NCI-H1694 treated with DMSO at 0.1 percent for 48 hours (cell line): ENCODE data around the gene NR0B1.

ENCODE experiments used
- DNase-seq: peaks from one replicate; lab custom pipeline; 2025; lab: John Stamatoyannopoulos, UW

NR0B1 gene, protein sequence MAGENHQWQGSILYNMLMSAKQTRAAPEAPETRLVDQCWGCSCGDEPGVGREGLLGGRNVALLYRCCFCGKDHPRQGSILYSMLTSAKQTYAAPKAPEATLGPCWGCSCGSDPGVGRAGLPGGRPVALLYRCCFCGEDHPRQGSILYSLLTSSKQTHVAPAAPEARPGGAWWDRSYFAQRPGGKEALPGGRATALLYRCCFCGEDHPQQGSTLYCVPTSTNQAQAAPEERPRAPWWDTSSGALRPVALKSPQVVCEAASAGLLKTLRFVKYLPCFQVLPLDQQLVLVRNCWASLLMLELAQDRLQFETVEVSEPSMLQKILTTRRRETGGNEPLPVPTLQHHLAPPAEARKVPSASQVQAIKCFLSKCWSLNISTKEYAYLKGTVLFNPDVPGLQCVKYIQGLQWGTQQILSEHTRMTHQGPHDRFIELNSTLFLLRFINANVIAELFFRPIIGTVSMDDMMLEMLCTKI

DNA sequence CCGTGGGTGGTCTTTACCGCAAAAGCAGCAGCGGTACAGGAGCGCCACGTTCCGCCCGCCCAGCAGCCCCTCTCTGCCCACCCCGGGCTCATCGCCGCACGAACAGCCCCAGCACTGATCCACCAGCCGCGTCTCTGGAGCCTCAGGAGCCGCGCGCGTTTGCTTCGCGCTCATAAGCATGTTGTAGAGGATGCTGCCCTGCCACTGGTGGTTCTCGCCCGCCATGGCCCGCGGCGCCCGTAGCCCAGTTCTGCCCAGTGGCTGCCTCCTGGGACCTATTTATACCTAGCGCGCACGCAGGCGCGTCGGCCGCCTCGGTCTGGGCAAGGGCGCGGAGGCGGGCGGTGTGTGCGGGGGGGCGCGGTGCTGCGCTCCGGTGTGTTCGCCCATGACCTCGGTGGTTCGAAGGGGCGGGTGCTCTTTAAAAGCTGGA, at the start of gene NR0B1:
Gene NR0B1, minus strand, starts transcription at position 252 of the 433 bp plus-strand sequence. Its CDS starts 27 bp downstream, at position 225.
- DNase-seq: no peak

DNA sequence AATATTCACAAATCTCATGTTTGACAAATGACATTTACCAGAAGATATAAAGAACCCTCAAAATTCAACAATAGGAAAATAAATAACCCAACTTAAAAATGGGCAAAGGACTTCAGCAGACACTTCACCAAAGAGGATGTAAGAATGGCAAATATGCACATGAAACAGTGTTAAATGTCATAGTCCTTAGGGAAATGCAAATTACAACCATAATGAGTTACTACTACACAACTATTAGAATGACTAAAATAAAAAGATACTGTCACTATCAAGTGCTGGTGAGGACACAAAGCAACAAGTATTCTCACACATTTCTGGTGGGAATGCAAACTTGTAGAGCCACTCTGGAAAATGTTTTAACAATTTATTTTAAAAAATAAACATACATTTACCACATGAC, 40.8 kb upstream of the NR0B1 start:
- DNase-seq: no peak

DNA sequence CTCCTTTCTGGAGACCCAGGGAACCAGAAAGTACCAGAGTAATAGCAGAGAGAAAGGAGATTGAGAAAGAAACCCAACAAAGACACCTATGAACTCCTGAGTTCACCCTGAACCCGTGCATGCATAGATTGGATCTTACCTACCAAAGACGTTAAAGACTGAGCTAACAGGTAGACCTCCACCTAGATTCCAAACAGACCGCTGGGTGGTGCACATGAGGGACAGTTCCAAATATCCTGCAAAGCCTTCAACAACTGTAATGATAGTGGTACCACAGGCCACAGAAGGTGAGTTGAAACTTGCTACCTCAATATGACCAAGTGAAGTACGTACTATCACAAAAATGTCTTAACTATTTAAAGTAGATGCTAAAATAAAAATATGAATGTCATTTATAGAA, 34.0 kb upstream of the NR0B1 start:
- DNase-seq: no peak

DNA sequence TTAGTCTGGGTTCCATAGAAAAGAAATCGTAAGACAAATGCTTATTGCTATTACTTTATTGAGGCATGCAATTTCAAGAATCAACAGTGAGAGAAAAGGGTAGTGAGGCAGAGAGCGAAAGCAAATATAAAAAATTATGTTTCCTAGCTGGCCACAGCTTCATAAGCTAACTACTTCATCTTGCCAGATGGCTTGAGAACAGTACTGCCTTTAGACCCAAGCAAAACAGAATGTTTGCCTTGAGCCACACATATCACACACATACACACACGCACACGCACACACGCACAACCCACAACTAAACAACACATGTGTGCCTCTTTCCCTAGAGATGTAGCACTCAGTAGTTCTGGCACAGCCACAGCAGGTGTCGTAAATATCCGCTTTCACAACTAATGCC, 31.6 kb upstream of the NR0B1 start:
- no peak for DNase-seq

DNA sequence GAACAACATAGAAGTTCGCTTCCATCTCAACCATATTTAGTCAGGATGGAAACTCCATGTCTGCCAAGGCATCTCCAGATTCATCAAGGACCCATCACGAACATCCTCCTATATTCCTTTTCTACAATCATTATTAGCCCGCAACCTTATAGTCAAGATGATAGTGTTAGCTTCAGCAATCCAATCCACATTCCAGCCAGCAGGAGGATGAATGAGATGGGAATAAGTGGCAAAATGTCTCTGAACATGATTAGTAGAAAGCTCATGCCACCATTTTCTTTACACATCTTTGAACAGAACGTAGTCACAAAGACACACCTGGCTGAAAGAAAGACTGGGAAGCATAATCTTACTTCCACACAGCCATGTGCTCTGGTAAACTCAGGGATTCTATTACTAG, 18.6 kb upstream of the NR0B1 start:
- DNase-seq: no peak

DNA sequence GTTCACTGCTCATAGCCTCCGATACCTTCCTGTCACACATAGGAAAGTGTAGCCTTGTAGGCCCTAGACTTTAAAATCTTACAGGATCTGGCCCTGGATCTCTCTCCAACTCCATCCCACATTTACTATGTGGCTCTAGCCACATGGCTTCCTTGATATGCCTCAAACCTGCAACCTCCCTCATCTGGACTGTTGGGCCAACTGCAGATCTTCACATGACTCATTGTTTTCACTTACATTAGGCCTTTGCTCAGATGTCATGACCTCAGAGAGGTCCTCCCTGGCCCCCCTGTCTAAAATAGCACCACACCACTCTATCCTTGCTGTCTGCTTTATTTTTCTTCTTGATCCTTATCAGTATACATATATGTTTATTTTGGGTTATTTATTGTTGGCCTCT, 8.1 kb upstream of the NR0B1 start:
- no peak for DNase-seq

DNA sequence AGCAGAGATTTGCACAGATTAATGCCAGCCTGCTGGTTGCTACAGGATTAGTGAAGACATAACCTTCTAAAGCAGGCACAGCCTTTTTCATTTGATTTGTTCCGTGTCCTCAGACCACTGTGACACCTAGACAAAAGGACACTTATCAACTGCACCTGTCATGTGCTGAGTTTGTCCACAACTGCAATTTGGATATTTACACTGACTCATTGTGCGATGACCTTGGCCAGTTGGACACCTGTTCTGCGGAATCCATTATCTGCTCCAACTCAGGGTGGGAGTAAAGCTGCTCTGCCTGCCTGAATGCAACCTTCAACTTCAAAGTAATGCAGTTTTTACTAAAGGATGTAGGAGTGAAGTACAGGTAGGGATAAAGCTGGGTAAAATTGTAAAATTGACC, 4.1 kb upstream of the NR0B1 start:
- DNase-seq: no peak

DNA sequence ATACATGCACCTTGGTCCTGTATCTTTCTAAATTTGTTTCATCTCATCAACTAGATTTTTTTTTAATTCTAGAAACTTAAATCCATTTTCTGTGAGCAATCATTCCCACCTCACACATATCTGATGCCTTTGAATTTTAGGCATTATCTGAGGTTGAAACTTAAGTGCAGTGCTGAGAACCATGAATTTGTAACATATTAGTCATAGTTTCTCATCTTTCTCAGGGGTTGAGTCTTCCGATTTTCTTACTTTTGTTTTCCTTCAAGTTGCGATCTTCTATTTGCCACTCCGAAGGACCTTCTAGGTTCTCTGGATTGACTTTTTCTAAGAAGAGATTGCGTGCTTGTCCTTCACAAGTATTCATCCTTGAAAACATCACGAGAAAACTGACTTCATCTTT, 3.7 kb upstream of the NR0B1 start:
- no peak for DNase-seq

DNA sequence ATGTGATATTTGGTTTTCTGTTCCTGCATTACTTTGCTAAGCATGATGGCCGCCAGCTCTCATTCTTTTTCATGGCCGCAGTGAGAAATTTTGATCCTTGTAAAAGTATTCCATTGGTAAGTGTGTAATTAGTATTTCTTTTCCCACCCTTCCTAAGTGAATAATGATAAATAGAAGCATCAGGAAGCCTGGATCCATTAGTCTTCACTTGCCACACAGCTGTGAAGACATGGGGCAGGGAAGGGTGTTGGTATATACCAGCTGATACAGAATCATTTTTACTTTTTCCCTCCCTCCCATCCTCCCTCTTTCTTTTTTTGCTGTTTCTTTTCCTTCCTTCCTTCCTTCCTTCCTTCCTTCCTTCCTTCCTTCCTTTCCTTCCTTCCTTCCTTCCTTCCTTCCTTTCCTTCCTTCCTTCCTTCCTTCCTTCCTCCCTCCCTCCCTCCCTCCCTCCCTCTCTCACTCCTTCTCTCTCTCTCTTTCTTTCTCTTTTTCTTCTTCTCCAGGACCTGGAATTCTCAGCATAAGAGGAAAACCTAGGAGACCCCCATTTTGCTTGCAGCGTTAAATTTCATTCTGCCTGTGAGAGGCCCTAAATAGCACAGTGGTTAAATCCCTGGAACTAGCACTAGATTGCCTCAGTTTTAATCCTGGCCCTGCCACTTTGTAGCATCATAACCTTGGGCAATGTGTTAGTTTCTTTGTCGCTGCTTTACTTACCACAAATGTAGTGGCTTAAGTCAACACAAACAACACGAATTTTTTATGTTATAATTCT, 1.4 kb upstream of the NR0B1 start:
- DNase-seq: no peak

DNA sequence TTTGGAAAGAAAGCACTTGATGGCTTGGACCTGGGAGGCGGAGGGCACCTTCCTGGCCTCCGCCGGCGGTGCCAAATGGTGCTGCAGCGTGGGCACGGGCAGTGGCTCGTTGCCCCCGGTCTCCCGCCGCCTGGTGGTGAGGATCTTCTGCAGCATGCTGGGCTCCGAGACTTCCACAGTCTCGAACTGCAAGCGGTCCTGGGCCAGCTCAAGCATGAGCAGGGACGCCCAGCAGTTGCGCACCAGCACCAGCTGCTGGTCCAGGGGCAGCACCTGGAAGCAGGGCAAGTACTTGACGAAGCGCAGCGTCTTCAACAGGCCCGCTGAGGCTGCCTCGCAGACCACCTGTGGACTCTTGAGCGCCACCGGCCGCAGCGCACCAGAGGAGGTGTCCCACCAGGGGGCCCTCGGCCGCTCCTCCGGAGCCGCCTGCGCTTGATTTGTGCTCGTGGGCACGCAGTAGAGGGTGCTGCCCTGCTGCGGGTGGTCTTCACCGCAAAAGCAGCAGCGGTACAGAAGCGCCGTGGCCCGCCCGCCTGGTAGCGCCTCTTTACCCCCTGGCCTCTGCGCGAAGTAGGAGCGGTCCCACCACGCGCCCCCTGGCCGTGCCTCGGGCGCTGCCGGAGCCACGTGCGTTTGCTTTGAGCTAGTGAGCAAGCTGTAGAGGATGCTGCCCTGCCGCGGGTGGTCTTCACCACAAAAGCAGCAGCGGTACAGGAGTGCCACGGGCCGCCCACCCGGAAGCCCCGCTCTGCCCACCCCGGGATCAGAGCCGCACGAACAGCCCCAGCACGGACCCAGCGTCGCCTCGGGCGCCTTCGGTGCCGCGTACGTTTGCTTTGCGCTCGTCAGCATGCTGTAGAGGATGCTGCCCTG, 689 bp downstream of the NR0B1 start:
- no peak for DNase-seq

DNA sequence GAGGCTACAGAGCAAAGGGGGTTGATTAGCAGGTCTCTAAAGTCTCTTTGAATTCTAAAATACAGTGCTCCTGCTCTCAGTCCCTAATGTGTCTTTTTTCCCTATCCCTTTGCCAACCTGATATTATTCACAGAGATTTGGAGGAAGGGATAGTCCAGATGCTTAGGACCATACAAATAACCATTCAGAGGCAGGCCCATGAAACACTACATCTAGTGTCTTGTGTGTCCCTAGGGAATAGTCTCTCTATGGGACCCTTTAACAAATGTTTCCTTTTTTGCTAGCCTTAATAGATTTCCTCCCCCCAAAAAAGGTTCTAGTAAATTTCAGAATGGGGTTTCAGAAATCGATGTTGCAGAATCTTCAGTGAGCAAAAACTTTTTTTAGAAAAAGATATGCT, 1.7 kb downstream of the NR0B1 start:
- no peak for DNase-seq

DNA sequence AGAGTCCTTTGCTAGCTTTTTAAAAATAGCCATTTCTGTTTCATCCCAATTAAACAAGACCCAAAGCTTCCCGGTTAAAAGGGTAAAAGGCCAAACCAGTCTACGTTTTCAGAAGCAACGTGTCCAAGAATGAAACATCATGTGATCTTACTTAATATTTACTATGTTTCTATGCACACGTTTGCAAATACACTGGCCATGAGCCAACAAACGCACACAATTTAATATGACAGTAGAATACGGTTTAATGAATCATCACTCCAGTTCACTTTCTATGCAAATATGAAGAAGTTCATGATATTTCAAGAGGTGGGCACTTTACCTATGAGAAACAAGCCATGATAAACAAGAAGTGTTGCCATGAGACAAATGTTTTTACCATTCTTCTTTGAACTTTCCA, 4.3 kb downstream of the NR0B1 start:
- no peak for DNase-seq

DNA sequence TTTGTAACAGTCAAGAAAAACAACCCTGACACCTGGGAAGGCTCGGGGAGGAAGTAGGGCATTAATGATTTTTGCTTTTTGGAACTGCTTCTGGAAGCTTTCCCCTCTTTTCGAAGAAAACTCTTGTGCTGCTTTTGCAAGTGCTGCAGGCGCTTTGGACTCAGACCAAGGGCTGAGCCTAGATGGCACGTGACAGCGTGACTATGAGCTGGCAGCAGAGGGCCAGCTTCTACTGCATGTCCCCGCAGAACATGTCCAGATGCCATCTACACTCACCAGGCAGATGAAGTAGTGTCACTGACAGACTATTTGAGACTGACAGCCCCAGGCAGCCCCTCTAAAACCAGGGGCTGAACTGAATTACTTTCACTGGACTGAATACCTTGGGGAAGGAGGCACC, 6.2 kb downstream of the NR0B1 start:
- no peak for DNase-seq

DNA sequence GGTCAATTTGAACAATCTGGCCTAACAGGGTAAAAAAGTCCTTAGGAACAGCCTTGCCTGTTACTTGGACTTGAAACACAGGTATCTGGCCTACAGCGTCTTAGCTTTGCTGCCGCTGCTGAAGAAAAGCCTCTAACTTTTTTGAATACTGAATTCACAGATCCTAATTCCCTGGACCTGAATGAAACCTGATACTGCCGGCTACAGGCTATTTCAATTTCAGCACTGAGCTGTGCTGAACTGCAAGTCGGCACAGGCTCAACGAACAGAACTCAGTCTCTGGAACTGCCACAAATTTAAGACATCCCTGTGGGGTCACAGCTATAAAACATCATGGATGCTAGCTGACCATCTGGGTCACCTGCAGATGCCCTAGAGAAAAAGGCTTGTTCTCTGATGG, 7.2 kb downstream of the NR0B1 start:
- no peak for DNase-seq

DNA sequence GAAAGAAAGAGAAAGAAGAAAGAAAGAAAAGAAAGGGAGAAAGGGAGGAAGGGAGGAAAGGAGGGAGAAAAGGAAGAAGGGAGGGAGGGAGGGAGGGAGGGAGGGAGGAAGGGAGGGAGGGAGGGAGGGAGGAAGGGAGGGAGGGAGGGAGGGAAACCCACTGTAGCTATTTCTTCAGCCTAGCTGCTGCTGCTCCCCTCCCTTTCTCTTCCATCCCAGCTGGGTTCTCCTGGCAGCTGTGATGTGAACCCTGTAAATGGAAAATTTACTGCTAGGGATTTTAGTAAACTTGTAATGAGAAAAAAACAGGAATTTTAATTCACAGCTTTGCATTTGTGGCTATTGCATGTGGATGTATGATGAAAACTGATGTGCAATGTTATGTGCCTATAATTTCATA, 8.0 kb downstream of the NR0B1 start:
- no peak for DNase-seq

DNA sequence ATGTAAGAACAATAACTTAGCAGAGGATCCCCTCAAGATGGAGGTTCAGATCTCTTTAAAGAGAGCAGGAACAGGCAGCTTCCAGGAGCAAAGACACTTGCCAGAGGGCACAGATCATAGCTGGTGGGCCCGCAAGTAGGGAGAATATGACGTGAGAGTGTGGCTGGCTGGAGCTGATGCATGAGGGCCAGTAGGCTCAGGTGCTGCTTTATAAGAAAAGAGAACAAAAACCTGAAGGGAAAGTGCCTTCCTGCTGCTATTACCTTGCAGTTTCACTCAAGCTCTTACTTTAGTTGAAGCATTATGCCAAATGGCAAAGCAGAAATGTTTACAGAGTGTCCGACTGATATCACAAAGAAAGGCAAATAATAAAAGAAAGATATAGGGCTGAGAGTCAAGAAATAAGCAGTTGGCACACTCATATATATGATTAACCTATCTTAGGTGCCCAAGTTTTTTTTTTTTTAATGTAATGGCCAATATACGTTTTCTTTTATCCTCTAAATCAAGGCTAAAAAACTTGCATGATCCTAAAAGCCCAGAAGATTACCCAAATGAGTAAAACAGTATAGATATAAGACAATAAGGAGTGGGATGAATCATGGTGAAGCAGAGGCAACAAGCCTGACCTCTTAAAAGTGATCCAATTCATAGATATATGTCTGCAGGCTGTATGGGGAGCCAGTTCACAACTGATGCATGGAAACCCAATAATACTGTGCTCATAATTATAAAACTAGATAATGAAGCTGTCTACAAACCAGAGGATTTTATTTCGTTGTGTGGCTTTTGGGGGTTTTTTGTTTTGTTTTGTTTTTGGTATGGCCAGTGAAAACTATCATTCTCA, 12.6 kb downstream of the NR0B1 start:
- no peak for DNase-seq

DNA sequence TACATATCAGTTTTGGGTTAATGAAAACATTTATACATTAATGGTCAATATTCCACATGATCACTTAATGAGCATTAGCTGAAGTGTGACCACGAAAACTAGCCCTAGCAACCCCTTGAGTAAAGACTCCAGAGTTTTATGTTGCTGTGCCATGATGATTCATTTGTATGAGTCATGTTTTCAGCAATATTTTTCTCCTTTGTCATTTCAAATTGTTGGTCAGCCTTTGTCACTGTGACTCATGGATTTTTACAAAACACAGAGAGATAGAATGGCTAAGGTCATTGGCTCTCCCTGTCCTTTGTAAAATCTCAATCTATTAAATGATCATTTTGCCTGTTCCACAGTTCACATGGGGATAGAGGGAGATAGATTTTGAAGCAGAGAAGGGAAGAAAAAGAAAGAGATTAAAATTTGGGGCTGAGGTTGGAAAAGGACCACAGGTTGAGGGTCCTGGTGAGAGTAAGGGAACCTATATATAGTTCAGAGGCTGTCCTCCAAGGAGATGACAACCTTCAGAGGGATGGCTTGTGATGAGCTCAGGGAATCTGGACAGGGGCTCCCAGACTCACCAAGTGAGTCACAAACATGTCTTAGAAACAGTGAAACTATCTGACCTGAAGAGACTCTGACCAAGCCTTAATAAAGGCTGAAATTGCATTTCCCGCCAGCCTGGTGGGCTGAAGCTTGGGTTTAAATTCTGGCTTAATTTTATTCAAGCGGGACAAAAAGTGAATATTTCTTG, 25.6 kb downstream of the NR0B1 start:
- DNase-seq: no peak

DNA sequence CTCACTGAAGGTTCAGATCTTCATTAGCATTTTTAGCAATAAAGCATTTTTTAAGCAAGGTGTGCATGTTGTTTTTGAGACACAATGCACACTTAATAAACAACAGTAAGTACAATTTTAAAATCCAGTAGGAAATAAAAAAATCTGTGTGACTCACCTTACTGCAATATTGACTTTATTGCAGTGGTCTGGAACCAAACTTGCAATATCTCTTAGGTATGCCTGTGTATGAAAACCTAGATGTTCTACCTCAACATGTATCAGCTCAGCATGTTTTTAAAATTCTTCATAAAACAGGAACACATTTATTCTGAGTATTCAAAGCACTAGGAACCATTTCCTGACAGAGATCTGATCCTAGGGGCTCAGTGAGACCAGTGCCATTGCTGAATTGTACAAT, 26.7 kb downstream of the NR0B1 start:
- DNase-seq: no peak

DNA sequence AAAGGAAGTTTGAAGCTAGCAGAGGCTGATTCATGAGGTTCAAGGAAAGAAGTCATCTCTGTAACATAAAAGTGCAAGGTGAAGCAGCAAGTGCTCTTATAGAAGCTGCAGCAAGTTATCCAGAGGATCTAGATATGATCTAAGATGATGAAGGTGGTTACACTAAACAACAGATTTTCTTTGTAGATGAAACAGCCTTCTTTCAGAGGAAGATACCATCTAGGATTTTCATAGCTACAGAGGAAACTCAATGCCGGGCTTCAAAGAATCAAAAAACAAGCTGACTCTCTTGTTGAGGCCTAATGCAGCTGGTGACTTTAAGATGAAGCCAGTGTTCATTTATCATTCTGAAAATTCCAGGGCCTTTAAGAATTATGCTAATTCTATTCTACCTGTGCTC, 28.8 kb downstream of the NR0B1 start:
- DNase-seq: no peak

DNA sequence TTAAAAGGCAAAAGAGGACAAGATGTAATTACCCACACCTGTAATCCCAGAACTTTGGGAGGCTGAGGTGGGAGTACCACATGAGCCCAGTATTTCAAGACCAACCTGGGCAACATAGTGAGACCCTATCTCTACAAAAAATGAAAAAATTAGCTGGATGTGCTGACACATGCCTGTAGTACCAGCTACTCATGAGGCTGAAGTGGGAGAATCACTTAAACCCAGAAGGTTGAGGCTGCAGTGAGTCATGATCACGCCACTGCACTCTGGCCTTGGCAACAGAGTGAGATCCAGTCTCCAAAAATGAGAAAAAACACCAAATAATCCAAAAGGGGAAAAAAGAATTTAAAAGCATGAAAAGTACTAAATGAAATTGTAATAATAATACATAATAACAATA, 30.8 kb downstream of the NR0B1 start:
- no peak for DNase-seq

DNA sequence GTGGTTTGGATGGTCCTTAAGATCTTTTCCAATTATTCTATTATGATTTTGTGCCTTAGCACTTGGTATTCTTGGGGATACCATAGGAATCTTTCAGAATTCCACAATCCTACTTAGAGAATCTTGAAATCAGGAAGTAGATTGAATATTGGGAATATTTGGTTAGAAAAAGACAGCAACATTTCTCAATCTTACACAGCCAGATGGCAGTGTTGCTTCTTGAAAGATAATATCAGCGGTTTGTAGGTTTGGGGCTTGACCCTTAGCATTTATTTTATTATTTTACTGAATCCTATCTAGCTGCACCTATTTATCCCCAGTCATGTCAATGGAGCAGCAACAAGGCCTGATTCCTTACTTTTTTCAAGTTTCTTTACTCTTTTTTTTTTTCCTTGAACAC, 33.7 kb downstream of the NR0B1 start:
- DNase-seq: no peak
